Gastrocnemius medialis (tissue), 4 donors: ENCODE results near the gene PLEKHA1. TPM values are rescaled to one million over a fixed set of nuclear protein-coding genes. Genes with fewer than 3 reads are reported as not detected.
A peak's percentile ranks its signal among the peaks of the same experiment; 100 is the strongest.

Source experiments
- ATAC-seq, 2 donors: fragments of 150-250 bp; one replicate each; pipeline ENCODE4 v1.9.1; 2016
- DNase-seq, 2 donors: peaks; one replicate each; pipeline ENCODE4 v3.0.0-alpha.2; 2019
- H3K27ac ChIP-seq, 4 donors: fragments of 200-600 bp; sonication (generic); 1 replicate in 1 of 4; 2 replicates in 3 of 4; pipeline ENCODE4 v1.5.1; 2016 to 2018; ENCODE audit warnings: mild to moderate bottlenecking in 2 of 4, moderate library complexity in 1 of 4
- H3K27me3 ChIP-seq, 3 donors: fragments of 200-600 bp; sonication (generic) in 2 of 3; 1 replicate in 1 of 3; 2 replicates in 2 of 3; pipeline versions ENCODE4 v1.5.1 to v1.6.0; 2016 to 2019; ENCODE audit warnings: mild to moderate bottlenecking in 1 of 3, moderate library complexity in 1 of 3
- H3K36me3 ChIP-seq, 2 donors: fragments of 200-600 bp; sonication (generic) in 1 of 2; one replicate each; pipeline ENCODE4 v1.5.1; 2017 to 2018
- H3K4me1 ChIP-seq, 2 donors: fragments of 200-600 bp; sonication (generic) in 1 of 2; one replicate each; pipeline ENCODE4 v1.5.1; 2016 to 2017; ENCODE audit warnings: mild to moderate bottlenecking in 2 of 2
- H3K4me3 ChIP-seq, 4 donors: fragments of 200-600 bp; sonication (generic) in 3 of 4; 1 replicate in 1 of 4; 2 replicates in 3 of 4; pipeline ENCODE4 v1.5.1; 2016 to 2019; ENCODE audit warnings: mild to moderate bottlenecking in 2 of 4
- H3K9me3 ChIP-seq, 3 donors: fragments of 200-600 bp; sonication (generic) in 2 of 3; 1 replicate in 1 of 3; 2 replicates in 2 of 3; pipeline ENCODE4 v1.5.1; 2016 to 2019
- POLR2A ChIP-seq, 2 donors: fragments of 450-650 bp; IDR thresholded peaks; one replicate each; pipeline ENCODE4 v1.6.1; 2017; ENCODE audit warnings: antibody characterized with exemption in 2 of 2, mild to moderate bottlenecking in 2 of 2, moderate library complexity in 2 of 2
- in situ Hi-C, 4 donors: fragments of 200-750 bp; cut with MboI; loops; one replicate each; pipeline versions ENCODE4 v1.15.0 to v1.8.0; 2017; ENCODE audit warnings: low sequenced_read_pairs in 4 of 4
- intact Hi-C: fragments of 100-400 bp; cut with DNase I; formaldehyde crosslinking; loops from one replicate; pipeline ENCODE4 v1.15.1; 2023; ENCODE audit warnings: low total_unique reads
- total RNA-seq, 4 donors: library from RNA; depleted of rRNA; stranded (reverse); fragments of >200 nt; gene quantifications; one replicate each; pipeline versions ENCODE4 v1.1.0 to v1.2.3, GENCODE V29; 2016
- TF ChIP-seq, protein P1 (sequence below), 5 experiments: fragments of 450-650 bp in 3 of 5; fragments of 200-600 bp in 2 of 5; sonication (generic) in 2 of 5; IDR thresholded peaks in 4 of 5; conservative IDR thresholded peaks in 1 of 5; 1 replicate in 4 of 5; 2 replicates in 1 of 5; pipeline ENCODE4 v1.5.1; 2016 to 2019; ENCODE audit warnings: antibody characterized with exemption in 5 of 5, mild to moderate bottlenecking in 3 of 5, moderate library complexity in 3 of 5

Gene PLEKHA1
- total RNA-seq, 4 donors from 2014 or later = 33.7 to 54.0 (median 37.8) TPM

- DNase-seq (no peak), ATAC-seq (no peak)
- H3K27me3 ChIP-seq = no peaks in the 10 kb centered on the region
- no peaks in the 10 kb centered on the region for H3K9me3 ChIP-seq
- TF ChIP-seq POLR2A (IDR thresholded peaks at IDR 0.05) = no peak
- TF ChIP-seq, protein P1, sequence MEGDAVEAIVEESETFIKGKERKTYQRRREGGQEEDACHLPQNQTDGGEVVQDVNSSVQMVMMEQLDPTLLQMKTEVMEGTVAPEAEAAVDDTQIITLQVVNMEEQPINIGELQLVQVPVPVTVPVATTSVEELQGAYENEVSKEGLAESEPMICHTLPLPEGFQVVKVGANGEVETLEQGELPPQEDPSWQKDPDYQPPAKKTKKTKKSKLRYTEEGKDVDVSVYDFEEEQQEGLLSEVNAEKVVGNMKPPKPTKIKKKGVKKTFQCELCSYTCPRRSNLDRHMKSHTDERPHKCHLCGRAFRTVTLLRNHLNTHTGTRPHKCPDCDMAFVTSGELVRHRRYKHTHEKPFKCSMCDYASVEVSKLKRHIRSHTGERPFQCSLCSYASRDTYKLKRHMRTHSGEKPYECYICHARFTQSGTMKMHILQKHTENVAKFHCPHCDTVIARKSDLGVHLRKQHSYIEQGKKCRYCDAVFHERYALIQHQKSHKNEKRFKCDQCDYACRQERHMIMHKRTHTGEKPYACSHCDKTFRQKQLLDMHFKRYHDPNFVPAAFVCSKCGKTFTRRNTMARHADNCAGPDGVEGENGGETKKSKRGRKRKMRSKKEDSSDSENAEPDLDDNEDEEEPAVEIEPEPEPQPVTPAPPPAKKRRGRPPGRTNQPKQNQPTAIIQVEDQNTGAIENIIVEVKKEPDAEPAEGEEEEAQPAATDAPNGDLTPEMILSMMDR (IDR thresholded peaks at IDR 0.05 in 4 of 5, conservative IDR thresholded peaks at IDR 0.05 in 1 of 5) = no peak
- peak overlapping the region in 3 of 4 donors; percentile 64 to 72 (median 67) for H3K4me3 ChIP-seq
- peak overlapping the region in 3 of 4 donors; percentile 82 to 92 (median 91) for H3K27ac ChIP-seq
- in situ Hi-C loops (no loop called here), intact Hi-C loops (loop anchor here (5.0 to 10.0 kb wide), 3 partner anchors 86 to 449 kb away; partner anchors contain the start of genes ATE1 and HTRA1)
- H3K4me1 ChIP-seq = peaks cover 31 to 45% of the 10 kb centered on the region in 2 donors
- H3K36me3 ChIP-seq = no peaks in the 10 kb centered on the region
Observed at GRCh38 chr10:122376364-122376961, 2.0 kb downstream of the PLEKHA1 start.

GRCh38 chr10:122379041-122379440 lies 4.5 kb downstream of the PLEKHA1 start:
- in situ Hi-C loops = no loop called here
- Histone ChIP-seq H3K4me3 (no peak overlapping the region), H3K36me3 (no peaks in the 10 kb centered on the region), H3K9me3 (no peaks in the 10 kb centered on the region), H3K4me1 (peaks cover 24 to 38% of the 10 kb centered on the region in 2 donors), H3K27me3 (no peaks in the 10 kb centered on the region), H3K27ac (peak overlapping the region in 2 of 4 donors; percentile 27 to 91)
- TF ChIP-seq POLR2A (IDR thresholded peaks at IDR 0.05) = no peak
- TF ChIP-seq, protein P1 (IDR thresholded peaks at IDR 0.05 in 4 of 5, conservative IDR thresholded peaks at IDR 0.05 in 1 of 5) = no peak
- intact Hi-C loops = loop anchor here (5.0 to 10.0 kb wide), 3 partner anchors 83 to 452 kb away; partner anchors contain the start of genes ATE1 and HTRA1
- ATAC-seq (no peak), DNase-seq (no peak)

- Histone ChIP-seq H3K9me3 (no peaks in the 10 kb centered on the region), H3K27ac (no peak overlapping the region), H3K27me3 (no peaks in the 10 kb centered on the region), H3K4me3 (no peak overlapping the region), H3K4me1 (peaks cover 24 to 37% of the 10 kb centered on the region in 2 donors), H3K36me3 (no peaks in the 10 kb centered on the region)
- TF ChIP-seq, protein P1 (IDR thresholded peaks at IDR 0.05 in 4 of 5, conservative IDR thresholded peaks at IDR 0.05 in 1 of 5) = no peak
- no peak for TF ChIP-seq POLR2A (IDR thresholded peaks at IDR 0.05)
- DNase-seq (no peak), ATAC-seq (no peak)
- in situ Hi-C loops = no loop called here
- intact Hi-C loops = loop anchor here (5.0 to 10.0 kb wide), 3 partner anchors 83 to 452 kb away; partner anchors contain the start of genes ATE1 and HTRA1
Observed at GRCh38 chr10:122379537-122379936, 5.0 kb downstream of the PLEKHA1 start.

GRCh38 chr10:122380703-122381102 lies 6.2 kb downstream of the PLEKHA1 start:
- no peaks in the 10 kb centered on the region for H3K36me3 ChIP-seq
- H3K27me3 ChIP-seq = no peaks in the 10 kb centered on the region
- DNase-seq = no peak
- no peak overlapping the region for H3K27ac ChIP-seq
- ATAC-seq = no peak
- intact Hi-C loops = no loop called here
- TF ChIP-seq, protein P1 (IDR thresholded peaks at IDR 0.05 in 4 of 5, conservative IDR thresholded peaks at IDR 0.05 in 1 of 5) = no peak
- TF ChIP-seq POLR2A (IDR thresholded peaks at IDR 0.05) = no peak
- in situ Hi-C loops = no loop called here
- no peaks in the 10 kb centered on the region for H3K9me3 ChIP-seq
- H3K4me1 ChIP-seq = peaks cover 22 to 40% of the 10 kb centered on the region in 2 donors
- H3K4me3 ChIP-seq = no peak overlapping the region
